GM12891 (cell line): ENCODE measurements around the gene GAB1.

Experiments used
- PAX5 ChIP-seq: IDR thresholded peaks from 2 replicates; pipeline ENCODE4 v1.6.1; 2011; ENCODE audit warnings: low read length, moderate library complexity, mild to moderate bottlenecking; ENCODE audit not compliant: insufficient read depth, severe bottlenecking
- POLR2A ChIP-seq: IDR thresholded peaks from 2 replicates; pipeline ENCODE4 v1.6.1; 2011; ENCODE audit warnings: low read depth, low read length, control low read depth
- POLR2AphosphoS5 ChIP-seq: IDR thresholded peaks from 2 replicates; pipeline ENCODE4 v1.6.1; 2011; ENCODE audit warnings: low read depth, low read length, control low read depth
- POU2F2 ChIP-seq: IDR thresholded peaks from 2 replicates; pipeline ENCODE4 v1.6.1; 2011; ENCODE audit warnings: low read depth, mild to moderate bottlenecking, control low read depth, low read length, moderate library complexity
- TAF1 ChIP-seq: IDR thresholded peaks from 2 replicates; pipeline ENCODE4 v1.6.1; 2011; ENCODE audit warnings: low read depth, low read length, control low read depth

- TF ChIP-seq POLR2A (no peak), TAF1 (no peak), POU2F2 (no peak), POLR2AphosphoS5 (no peak), PAX5 (no peak)
Observed at GRCh38 chr4:143512978-143513313, 176.3 kb downstream of the GAB1 start.
